ENCODE data around the gene ID3.

The ID3 gene

DNA sequence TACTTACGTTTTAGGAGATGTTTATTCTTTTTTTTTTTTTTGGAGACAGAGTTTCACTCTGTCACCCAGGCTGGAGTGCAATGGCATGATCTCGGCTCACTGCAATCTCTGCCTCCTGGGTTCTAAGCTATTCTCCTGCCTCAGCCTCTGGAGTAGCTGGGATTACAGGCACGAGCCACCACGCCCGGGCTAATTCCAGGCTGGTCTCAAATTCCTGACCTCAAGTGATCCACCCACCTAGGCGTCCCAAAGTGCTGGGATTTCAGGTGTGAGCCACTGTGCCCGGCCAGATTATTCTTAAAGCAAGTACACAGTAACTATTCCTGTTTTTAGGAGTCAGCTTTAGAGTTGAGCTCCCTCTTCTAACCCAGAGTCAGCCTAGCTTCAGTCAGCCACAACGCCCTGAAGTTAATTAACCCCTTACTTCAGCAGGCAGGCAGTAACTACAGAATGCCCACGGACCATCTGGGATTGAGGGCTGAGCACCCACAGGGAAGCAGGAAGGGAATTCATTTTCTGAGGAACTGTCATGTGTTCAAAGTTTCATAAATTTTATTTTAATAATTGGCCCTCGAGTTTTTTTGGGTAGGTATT, 5.3 kb upstream of the ID3 start:
- DNase-seq: no peak

- DNase-seq: no peak
Measured at GRCh38 chr1:23563755-23564374, 4.6 kb upstream of the ID3 start.

DNA sequence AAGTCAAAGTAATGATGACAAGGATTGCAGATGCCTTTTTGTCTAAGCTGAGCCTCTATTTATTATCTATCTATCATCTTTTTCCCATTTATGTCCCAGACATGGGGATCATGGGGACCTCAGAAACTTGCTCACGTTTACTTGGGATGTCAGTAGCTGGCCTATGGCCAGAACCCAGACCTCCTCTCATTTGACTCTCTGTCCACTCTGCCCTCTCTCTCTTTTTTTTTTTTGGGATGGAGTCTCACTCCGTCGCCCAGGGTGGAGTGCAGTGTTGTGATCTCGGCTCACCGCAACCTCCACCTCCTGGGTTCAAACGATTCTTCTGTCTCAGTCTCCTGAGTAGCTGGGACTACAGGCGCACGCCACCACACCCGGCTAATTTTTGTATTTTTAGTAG, 3.7 kb upstream of the ID3 start:
- no peak for DNase-seq

- peak; percentile 42 for DNase-seq
Measured at GRCh38 chr1:23562137-23562876, 3.0 kb upstream of the ID3 start.

DNA sequence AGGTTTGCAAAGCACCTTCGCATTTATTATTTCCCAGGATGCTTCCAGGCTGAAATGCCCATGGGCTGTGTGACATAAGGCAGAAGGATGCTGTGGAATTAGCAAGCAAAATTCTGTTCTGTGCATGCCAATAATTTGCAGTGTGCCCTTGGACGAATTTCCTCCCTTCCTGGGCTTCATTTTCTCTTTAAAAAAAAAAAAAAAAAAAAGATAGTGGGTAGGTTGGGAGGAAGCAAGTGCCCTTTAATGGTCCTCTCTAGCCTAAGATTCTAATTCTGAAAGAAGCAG, 2.5 kb upstream of the ID3 start:
- DNase-seq: no peak

DNA sequence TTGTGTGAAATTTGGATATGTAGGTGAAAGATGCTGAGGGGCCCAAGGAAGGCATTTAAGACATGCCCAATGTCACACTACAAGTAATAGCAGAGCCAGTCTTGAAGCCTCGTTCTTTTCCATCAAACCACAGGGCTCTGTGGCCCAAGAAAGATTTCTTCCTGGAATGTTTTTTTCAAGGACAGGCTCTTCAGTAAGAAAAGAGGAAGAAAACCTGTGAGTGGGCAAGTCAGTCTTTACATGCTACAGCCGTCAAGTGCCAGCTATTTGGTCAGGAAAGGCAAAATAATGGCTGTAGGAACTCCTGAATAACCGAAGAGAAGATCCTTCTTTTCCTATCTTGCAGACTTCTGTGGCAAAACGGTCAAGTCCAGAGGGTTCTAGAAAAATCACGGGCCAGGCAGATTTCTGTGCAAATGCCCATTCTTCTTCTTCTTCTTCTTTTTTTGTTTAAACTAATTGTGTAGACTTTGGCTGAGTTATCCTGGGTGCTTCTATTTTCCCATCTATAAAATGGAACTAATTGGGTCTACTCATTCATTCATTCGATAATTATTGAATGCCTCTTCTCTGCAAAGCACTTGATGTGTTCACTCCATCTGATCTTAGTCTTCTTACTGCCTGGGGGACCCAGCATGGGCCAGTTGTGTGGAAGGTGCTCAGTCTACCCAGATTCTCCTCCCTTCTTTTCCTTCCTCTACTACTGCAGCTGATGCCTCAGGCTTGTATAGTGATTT, 1.9 kb upstream of the ID3 start:
- no peak for DNase-seq

GRCh38 chr1:23559985-23560741, 862 bp upstream of the ID3 start:
- no peak for DNase-seq

DNA sequence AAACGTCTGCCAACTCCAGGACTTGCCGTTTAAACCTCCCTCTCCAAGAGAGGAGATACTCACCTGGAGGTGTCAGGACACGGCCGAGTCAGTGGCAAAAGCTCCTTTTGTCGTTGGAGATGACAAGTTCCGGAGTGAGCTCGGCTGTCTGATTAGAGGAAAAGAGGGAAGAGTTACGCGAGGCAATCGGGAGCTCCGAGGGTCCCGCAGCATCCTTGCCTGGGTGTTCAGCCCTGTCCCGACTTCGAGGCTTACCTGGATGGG, 497 bp downstream of the ID3 start:
- DNase-seq: no peak

- peak; percentile 34 for DNase-seq
Measured at GRCh38 chr1:23558140-23558871, 995 bp downstream of the ID3 start.

DNA sequence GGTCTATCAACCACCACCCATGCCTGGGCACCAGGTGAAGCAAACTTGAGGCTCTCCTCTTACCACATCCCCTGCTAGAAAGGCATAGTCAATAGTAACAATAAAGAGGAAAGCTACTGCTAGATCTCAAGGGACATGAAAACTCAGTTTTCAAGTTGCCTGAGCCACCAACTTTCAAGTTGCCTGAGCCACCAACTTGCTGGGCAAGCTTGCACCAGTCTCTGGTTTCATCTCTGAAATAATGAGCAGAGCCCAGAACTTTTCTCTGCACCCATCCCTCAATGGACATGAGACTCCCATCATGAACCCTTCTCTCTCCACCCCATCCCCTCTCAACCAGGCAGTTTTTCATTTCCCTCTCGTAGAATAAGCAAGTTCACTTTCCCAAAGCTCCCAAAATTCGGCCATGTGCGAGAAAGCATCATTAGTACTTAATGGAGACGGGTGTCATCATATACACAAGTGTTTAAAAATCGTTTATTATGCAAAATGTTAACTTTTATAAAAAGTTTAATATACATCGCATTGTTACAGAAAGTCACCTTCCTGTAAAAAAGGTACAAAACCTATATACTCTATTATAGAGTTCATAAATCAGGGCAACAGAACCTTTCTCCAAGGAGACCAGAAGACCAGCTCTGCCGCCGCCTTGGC, 1.7 kb downstream of the ID3 start:
- no peak for DNase-seq

DNA sequence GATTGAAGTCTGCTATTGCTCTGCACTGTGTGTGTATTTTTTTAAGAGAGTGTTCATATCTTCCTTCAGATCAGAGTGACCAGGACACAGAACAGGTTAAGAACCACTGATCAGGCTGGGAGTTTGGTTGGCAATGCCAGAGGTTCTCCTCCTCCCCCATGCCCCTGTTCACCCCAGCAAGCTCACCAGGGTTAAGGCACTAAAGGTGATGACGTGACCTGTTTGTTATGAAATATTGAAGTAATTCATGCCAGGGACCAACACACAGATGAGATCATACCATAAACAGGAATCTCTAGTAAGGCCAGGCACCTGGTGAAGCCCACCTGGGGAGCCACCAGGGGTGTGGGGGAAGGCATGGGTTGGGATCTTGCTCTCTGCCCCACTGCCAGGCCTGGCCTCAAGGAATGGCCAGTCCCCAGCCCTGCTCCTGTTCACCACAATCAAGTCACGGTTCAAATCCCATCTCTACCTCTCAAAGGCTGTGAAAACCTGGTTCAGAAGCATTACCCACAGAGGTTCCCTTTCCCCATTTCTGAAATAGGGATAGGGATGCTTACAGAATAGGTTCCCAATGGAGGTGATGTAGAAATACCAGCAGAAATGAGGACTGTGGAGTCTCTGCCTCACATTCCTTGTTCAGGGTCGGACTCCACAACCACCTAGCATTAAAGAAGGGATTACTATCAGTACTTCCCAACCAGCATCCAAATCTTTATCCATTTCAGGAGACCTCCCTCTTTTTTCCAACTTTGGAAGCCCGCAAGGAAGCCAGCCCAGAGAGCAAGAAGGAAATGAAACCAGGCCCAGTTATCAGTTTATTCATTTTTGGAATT, 2.4 kb downstream of the ID3 start:
- no peak for DNase-seq

DNA sequence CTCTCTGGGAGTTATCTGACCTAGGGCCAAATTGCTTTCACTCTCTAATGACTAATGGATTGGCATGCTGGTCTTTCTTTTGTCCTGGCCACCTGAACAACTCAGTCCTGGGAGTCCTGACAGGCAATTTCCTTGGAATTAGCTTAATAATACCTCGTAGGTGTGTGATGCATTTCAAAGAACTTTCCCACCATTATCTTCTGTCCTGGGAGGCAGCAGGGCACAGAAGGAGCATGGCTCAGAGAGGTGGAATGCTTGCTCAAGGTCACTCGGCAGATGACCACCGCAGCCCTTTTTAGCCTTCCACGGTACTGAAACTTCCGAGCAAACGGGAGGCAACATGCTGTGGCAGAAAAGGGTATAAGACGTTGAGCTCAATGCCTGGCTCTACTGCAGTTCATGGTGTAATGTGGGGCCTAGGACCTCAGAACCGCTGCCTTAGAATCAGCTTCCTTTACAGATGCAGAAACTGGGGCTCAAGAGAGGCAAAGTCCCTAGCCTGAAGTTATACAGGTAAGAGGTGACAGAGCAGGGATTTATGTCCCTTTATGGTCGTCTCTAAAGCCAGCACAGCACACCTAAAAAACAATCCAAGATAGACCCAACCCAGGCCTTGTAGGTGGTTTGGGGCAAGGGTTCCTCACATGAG, 3.2 kb downstream of the ID3 start:
- DNase-seq: no peak

DNA sequence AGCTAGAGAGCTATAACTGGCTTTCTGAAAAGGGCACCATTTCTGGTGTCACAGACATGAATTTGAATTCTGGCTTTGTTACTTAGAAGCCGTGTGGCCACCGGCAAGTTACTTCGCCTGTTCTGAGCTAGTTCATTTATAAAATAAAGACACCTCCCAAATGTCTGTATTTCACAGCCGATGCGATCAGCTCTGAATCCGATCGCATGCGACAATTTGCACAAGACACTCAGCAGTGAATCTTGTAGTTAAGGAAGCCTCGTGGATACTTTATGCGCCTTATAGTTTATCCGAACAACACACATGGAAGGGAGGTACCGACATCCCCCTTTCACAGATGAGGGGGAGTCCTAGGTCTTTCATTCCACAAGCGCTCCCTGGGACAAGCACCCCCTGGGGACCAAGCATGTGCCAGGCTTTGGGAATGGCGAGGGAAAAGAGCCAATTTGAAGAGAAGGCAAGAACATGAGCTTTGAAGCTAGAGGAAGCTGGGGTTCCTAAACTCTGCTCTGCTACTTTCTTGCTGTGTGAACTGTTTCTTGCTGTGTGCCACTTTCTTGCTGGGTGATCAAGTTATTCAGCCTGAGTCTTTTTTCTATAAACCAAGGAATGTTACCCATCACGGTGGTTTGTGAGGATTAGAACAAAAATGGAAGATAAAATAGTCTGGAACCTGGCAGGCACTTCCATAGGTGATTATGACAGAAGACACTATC, 3.9 kb downstream of the ID3 start:
- DNase-seq: no peak

DNA sequence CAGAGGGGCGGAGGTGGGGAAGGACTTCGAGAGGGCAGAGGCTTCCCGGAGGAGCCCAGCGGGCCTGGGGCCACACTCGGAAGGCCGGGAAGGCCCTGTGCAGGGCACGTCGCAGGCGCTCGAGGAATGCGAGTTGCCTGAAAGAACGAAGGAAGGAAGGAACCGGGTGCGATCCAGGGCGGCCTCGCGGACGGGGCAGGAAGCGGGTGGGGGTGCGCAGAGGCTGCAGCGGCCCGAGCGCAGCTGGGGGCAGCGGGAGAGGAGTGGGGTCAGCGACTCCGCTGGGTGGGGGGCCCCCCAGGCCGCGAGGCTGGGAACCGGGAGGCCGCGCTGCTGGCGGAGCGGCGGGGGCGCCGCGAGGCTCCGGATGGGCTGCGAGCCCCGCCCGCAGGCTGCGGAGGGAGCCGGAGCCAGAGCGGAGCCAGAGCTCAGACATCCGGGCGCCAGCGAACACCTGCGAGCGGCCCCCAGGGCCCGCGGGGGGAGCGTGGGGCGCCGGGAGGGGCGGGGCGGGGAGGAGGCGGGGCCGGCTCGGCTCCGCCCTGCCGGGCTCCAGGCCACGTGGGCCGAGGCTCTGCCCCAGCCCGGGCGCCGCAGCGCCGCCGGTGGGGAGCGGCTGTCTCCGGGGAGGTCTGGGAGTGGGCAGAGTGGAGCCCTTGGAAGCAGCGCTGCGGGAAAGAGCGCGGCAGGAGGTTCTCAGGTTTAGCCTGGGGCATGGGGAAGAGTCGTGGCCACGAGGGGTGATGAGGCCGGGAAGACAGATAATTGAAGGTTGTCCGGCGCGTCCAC, 4.6 kb downstream of the ID3 start:
- peak; percentile 88 for DNase-seq

DNA sequence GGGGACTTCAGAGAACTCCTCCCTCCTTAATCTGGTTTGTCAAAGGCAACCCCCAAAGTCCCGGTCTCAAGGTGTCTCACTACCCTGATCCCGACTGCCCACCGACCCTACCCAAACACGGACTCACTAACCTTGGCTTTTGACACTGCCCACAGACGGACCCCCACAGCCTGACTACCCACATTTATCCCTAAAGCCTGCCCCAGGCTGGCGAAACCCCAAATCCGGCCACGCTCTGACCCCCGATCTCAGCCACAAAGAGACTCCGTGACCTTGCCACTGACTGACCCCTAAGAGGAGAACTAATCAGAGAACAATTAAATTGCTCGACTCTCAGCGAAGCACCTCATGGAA, 5.2 kb downstream of the ID3 start:
- no peak for DNase-seq

- no peak for DNase-seq
Measured at GRCh38 chr1:23553231-23554126, 5.8 kb downstream of the ID3 start.

- no peak for DNase-seq
Measured at GRCh38 chr1:23551849-23552248, 7.5 kb downstream of the ID3 start.

- no peak for DNase-seq
Measured at GRCh38 chr1:23548704-23549143, 10.6 kb downstream of the ID3 start.
